GM18508 (cell line): ENCODE data around the gene DLD.
"Not testable (repeated sequence)": the region's sequence is repeated elsewhere in the genome, so short reads cannot be mapped to it uniquely, and the experiment has no call there.

Experiments used
- ATAC-seq: cut with Tn5 transposase; IDR thresholded peaks from one replicate; pipeline ENCODE4 v1.9.1; 2021; ENCODE audit warnings: moderate number of reproducible peaks; ENCODE audit not compliant: insufficient read depth, unreplicated experiment

Gene DLD, protein sequence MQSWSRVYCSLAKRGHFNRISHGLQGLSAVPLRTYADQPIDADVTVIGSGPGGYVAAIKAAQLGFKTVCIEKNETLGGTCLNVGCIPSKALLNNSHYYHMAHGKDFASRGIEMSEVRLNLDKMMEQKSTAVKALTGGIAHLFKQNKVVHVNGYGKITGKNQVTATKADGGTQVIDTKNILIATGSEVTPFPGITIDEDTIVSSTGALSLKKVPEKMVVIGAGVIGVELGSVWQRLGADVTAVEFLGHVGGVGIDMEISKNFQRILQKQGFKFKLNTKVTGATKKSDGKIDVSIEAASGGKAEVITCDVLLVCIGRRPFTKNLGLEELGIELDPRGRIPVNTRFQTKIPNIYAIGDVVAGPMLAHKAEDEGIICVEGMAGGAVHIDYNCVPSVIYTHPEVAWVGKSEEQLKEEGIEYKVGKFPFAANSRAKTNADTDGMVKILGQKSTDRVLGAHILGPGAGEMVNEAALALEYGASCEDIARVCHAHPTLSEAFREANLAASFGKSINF

DNA sequence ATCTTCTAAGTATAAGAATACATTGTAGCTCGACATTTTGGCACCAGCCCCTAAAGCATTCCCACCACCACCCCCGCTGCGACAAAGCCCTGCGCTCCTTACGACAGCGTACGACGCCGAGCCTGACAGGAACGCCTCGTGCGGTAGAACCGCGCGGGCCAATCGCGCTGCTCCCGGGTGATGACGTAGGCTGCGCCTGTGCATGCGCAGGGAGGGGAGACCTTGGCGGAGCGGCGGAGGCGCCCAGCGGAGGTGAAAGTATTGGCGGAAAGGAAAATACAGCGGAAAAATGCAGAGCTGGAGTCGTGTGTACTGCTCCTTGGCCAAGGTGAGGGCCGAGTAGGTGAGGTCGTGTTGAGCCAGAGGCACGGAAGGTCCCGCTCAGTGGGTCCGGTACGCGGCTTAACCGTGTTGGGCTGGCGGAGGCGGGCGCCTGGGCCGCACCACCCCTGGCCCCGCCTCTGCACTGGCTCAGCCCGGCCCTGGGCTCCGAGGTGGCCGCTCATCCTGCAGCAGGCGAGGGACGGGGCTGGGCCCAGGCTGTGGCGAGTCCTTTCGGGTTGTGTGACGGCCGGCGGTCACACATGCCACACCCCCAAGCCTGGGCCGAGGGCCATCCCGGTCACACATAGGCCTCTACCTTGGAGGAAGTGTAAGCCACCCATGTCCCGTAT is at the start of gene DLD:
Gene DLD (plus strand): TSS at position 222 of the 674 bp plus-strand sequence. CDS start 68 bp downstream, at position 290.
- ATAC-seq: peak; percentile 95

DNA sequence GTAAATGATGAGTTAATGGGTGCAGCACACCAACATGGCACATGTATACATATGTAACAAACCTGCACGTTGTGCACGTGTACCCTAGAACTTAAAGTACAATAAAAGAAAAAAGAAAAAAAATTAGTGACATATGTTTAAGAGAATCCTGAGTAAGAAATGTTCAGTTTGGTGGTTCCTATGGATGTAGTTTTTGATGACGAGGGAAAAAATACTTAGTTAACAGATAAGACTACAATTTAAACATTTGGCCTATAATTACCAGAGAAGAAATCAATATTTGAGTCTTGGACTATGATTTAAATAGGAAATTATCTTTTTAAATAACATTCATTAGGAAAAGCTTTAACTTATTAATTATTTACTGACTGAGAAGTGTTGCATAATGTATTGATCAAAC is 48.8 kb upstream of the DLD start:
- ATAC-seq: no peak

DNA sequence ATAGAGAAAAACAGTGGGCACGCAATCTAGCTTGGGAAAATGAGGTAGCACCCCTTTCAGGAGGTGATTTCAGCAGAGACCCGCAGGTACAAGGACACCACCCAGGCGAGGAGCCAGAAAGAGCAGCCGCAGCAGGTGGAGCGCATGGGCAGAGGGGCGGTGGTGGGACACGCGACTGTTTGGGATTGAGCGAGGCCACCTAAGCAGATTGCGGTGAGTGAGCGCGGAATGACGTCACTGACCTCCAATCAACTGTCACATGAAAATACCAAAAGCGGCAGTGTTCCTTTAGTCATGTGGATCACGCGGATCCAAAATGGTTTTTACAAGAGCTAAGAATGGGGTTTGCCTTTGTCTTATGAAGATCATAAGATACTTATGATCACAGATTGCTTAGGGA is 47.8 kb upstream of the DLD start:
- no peak for ATAC-seq

DNA sequence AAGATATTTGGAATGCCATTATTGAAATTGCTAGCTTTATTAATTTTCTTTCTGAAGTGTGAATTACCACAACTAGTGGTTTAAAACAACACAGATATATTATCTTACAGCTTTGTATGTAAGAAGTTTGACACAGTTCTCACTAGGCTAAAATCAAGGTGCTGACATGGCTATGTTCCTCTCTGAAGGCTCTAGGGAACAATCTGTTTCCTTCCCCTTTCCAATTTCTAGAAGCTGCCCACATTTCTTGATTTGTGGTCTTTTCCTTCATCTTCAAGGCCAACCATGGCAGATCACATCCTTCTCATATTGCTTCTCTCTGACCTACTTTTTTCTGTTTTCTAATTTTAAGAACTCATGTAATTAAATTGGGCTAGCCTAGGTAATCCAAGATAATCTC is 44.7 kb upstream of the DLD start:
- no peak for ATAC-seq

DNA sequence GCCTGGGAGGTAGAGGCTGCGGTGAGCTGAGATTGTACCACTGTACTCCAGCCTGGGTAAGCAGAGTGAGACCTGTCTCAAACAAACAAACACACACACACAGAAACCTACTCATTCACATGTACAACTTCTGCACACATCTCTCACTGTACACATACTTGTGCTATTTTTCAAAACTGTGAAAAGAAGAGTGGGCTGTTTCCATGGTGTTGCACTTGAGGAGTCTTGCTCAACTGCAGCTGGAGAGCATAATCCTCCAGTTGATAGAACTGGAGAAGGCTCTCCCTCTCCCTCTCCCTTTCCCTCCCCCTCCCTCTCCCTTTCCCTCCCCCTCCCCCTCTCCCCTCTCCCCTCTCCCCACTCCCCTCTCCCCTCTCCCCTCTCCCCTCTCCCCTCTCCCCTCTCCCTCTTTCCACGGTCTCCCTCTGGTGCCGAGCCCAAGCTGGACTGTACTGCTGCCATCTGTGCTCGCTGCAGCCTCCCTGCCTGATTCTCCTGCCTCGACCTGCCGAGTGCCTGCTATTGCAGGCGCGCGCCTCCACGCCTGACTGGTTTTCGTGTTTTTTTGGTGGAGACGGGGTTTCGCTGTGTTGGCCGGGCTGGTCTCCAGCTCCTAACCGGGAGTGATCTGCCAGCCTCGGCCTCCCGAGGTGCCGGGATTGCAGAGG is 43.7 kb upstream of the DLD start:
- no peak for ATAC-seq

DNA sequence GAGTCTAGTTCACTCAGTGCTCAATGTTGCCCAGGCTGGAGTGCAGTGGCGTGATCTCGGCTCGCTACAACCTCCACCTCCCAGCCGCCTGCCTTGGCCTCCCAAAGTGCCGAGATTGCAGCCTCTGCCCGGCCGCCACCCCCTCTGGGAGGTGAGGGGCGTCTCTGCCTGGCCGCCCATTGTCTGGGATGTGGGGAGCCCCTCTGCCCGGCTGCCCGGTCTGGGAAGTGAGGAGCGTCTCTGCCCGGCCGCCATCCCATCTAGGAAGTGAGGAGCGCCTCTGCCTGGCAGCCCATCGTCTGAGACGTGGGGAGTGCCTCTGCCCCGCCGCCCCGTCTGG is 43.2 kb upstream of the DLD start:
- not testable (repeated sequence) for ATAC-seq

DNA sequence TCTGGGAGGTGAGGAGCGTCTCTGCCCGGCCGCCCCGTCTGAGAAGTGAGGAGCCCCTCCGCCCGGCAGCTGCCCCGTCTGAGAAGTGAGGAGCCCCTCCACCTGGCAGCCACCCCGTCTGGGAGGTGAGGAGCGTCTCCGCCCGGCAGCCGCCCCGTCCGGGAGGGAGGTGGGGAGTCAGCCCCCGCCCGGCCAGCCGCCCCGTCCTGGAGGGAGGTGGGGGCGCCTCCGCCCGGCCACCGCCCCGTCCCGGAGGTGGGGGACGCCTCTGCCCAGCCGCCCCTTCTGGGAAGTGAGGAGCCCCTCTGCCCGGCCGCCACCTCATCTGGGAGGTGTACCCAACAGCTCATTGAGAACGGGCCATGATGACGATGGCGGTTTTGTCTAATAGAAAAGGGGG is 42.8 kb upstream of the DLD start:
- ATAC-seq: not testable (repeated sequence)

DNA sequence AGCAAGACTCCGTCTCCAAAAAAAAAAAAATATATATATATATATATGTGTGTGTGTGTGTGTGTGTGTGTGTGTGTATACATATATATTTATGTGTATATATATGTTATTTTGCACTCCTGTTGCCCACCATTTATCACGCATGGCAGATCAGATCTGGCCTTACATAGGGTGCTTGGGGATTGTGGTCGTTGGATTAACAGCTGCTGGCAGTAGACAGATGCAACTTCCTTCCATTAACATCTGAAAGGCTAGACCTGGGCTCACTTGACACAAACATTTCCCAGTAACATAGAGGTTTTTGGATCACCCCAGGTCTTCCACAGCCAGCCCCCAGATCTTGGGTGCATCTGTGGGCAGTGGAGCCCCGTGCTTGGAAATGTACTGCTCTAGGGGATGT is 40.8 kb upstream of the DLD start:
- no peak for ATAC-seq

DNA sequence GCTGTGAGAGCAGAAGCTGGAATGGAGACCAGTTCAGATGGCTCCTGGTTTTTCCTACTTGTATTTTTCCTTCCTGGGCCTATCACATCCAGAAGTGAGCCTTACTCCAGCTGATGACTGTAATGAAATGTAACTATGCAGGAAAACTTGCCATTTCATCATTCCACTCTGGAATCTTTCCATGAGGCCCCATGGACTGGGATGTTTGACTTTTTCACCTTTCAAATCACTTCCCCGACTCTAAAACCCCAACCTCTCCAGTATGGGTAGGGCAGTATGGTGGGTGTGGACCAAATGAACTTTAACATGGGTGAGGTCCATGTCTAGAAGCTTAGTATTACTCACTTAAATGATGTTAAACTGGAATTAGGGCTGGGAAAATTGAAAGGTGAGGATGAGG is 40.3 kb upstream of the DLD start:
- ATAC-seq: no peak

DNA sequence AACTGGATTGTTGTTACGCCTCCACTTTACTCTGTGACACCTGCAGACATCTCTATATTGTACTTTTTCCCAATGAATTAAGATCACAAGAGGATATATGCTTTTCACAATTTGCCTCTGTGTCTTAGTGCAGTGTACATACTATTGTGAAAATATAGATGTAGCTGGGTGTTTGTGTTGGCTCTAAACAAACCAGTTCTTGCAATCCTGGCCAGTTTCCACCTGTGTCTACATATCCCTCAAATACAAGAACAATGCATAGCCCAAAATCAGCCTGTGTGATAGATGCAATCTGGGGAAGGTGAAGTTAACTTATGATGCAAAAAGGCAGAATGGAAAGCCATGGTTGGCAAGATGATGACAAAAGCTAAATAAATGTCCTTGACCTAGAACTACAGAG is 36.5 kb upstream of the DLD start:
- ATAC-seq: no peak

DNA sequence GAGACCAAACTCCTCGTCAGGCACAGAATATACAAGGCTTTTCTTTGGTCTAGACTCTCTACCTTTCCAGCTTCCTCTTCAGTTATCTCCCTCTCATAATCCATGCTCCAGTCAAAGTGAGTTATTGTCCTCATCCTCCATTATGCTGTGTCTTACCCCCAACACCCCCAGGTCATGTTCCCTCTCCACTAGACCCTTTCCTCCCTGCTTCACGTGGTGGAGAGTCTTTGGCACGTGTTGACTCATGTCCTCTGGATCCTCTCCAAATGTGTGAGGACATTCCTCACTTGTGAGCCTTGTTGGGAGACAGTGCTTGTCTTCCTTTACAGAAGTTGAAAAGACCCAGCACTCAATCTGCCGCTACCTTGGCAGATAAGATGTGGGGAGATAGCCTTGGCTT is 36.0 kb upstream of the DLD start:
- no peak for ATAC-seq

DNA sequence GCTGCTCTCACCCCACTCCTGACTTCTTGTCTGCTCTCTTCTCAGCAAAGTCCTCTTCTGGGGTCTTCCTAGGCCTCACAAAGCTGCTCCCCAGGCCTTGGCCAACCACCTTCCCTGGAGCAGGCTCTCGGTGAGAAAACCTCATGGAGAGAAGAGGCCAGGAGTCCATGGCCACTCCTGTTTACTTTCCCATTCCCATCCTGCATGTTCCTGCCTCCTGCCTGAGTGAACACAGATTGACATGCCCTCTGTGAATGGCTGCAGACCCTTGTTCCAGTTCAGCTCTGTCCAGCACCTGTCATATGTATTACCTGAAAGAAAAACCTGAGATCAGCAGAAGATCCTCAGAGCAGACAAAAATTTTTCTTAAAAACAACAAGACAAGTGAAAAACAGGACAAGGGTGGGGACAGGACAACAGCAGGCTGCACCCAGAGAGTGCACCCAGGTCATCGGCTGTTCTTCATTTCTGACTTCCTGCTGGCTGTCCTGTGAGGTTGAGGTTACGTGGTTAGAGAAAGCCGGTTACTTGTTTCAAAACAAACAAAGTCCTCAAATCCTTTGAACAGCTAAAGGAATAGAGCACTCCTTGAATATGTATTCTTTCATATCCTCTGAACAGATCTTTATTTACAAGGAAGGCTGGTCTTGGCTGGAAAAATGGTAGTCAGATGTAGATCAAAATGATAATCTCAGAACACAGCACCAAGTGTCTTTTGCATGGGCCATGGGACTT is 34.0 kb upstream of the DLD start:
- ATAC-seq: no peak

DNA sequence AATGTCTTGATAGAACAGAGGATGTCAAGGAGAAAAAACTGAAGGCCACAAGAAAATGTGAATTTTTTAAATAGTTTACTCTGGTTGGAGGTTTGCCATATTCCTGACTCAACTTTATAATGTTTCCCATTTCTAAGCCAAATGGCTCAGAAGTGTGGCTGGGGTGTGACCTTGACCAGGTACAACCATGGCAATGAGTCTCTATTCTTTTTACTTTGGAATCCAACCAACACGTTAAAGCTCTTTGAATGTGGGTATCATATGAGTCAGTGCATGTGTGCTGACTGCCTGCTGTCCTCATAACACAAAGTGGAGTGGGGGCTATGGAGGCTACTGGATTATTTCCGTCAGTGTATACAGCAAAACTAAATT is 33.5 kb upstream of the DLD start:
- no peak for ATAC-seq

DNA sequence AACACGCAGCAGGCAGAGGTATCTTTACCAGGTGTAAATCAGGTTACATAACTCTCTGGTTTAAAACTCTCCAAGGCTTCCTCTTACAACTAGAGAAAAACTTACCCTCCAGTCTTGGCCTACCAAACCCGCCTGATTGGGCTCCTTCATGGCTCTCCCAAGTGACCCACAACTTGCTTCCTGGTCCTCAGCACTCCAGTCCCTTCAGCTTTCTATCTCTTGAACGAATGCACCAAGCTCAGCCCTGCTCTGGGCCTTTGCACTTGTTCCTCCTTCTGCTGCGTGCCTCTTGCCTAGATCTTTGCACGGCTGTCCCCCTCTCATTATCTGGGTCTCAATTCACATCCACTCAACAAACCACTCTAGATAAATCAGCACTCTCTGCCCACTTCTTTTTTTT is 32.7 kb upstream of the DLD start:
- ATAC-seq: no peak

DNA sequence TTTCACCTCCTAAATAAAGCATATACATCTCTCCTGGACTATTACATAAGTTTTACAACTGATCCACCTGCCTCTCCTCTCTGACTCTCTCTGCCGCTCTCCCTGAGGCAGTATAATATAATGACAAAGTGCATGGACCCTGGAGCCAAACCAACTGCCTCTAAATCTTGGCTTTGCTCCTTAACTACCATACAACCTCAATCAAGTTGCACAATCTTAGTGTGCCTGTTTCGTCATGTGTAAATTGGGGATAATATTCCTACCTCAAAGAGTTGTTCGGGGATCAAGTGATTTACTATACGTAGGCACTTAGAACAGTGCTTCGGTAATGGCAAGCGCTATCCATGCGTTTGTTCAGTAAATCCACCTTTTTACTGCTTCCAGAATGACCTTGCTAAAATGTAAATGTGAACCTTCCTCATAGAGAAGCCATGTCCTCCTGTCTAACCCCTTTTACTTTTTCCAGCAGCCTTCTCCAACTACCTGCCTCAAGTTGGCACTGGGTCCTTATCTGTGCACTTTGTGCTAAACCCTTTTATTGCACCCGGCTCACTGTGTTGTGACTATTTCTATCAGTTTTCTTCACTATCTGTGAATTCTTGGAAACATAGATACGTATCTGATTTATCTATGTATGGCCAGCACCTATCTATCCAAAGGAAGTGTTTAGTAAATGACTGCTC is 30.6 kb upstream of the DLD start:
- ATAC-seq: no peak

DNA sequence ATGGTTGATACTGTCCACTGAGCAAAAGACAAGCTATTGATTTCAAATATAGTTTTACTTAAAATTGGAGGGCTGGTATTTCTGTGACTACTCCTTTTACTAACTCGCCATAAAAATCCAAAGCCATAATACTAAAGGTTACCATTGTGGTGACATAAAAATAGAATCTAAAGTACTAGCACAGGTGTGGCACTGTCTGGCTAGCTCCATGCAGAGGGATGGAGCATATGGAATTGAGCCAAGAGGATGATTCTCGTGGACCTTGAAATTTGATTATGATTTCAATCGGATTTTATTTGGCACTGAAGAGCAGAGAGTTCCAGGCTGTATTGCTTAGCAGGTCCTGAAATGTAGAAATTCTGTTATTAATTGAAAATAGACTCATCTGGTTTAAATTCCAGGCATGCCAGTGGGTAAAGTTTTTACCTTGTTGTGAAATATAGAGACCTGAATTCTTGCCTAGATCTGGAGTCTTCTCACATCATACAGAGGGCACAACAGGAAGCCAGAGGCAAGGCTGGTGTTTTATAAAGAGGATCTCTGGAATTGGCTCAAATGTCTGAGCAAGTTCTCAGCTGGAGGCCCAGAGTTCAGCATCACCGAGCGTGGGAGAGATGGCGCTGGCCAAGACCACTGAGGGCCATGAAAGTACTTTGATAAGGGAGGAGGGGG is 29.9 kb upstream of the DLD start:
- no peak for ATAC-seq

DNA sequence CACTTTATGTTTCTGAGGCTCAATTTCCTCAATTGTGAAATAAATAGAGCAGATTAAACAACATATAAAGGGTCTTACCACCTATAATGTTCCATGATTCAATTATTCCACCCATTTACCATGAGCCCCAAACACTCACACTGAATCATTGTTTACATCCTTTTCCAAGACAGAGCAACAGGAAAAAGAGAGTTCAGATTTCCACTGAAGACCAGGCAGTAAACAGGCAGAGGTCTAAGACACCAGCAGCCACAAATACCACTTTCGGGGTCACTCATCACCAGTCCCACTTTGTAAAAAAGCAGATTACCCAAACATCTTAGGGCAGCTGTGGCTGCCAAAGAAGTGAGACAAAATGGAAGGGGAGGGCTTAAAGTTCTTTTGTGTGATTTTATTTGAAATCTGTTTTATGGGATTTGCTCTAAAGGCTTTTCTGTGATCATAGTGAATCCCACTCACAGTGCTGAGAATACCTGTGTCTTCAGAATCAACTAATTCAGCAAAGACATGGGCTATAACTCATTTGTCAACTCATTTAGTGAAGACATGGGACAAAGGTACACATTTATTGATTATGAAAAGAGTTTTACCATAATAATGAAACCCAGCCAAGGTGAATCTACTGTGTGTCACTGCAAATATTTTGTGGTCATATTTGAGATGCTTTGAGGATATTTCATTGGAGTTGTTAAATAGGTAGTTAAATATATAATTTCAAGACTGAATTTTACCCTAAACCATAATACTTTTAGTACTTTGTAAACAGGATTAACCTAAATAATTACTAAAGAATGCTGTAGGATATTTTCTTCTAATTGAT is 24.8 kb upstream of the DLD start:
- no peak for ATAC-seq

DNA sequence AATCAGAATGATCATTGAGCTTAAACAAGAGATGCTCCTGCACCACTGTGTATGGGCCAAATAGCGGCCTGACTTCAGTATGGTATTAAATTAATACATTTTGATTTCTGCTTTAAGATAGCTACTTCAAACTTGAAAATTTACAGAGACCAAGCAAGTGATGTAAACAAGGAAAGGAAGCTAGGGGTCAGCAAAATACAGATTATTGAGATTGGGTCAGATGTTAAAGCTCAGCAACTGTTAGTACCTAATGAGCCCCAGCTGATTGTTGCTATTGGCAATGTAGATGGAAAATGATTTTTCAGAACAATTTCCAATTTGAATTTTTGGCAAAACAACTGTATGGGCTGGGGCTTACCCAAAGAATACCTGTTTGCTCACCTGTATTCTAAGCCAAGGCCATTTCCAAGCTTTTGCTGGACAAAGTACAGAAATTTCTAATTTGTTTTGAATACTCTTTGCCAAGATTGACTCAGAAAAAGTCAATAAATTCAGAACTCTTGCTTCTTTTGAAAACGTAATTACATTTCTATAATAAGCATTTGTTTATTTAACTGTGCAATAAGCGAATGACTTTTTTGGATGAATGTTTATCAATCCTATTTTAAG is 23.0 kb upstream of the DLD start:
- no peak for ATAC-seq
